Measurements from ENCODE around the gene PTPN4.

Gene PTPN4, protein sequence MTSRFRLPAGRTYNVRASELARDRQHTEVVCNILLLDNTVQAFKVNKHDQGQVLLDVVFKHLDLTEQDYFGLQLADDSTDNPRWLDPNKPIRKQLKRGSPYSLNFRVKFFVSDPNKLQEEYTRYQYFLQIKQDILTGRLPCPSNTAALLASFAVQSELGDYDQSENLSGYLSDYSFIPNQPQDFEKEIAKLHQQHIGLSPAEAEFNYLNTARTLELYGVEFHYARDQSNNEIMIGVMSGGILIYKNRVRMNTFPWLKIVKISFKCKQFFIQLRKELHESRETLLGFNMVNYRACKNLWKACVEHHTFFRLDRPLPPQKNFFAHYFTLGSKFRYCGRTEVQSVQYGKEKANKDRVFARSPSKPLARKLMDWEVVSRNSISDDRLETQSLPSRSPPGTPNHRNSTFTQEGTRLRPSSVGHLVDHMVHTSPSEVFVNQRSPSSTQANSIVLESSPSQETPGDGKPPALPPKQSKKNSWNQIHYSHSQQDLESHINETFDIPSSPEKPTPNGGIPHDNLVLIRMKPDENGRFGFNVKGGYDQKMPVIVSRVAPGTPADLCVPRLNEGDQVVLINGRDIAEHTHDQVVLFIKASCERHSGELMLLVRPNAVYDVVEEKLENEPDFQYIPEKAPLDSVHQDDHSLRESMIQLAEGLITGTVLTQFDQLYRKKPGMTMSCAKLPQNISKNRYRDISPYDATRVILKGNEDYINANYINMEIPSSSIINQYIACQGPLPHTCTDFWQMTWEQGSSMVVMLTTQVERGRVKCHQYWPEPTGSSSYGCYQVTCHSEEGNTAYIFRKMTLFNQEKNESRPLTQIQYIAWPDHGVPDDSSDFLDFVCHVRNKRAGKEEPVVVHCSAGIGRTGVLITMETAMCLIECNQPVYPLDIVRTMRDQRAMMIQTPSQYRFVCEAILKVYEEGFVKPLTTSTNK

DNA sequence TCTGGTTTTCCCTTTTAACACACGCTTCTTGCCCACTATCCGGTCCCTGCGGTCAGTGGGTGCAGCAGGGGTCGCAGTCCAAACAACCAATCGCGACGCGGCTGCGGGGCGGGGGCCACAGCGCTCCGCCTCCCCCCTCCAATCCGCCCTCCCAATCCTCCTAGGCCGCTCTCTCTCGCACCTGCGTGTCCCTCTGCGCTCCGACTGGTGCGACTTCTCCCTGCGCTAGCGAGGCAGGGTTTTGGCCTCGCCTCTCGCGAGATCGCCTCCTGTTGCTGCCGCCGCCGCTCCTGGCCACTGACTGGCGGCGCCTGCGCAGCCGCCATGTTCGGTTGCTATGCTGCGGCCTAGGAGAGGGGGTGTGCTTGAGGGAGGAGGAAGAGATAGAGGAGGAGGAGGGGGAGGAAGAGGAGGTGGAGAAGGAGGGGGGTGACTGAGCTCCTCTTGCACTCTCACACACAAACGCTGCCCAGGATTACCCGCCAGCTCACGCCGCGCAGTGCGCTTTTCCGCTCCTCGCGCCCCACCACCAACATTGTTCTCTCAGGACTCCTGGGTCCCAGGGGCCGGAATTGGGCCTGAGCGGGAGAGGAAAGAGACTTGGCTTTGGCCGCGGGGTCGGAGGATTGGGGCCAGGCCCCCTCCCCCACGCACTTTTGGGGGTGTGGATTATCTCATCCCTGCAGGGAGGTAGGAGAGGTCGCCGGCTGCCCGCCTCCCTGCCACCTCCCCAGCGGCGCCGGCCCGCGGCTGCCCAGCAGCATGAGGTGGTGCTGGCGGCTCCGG is at the start of gene PTPN4:
Gene PTPN4 (plus strand): TSS at position 472 of the 786 bp plus-strand sequence. CDS start 49,932 bp downstream, outside the sequence.
- DNase-seq = peak; percentile 89 to 98

DNA sequence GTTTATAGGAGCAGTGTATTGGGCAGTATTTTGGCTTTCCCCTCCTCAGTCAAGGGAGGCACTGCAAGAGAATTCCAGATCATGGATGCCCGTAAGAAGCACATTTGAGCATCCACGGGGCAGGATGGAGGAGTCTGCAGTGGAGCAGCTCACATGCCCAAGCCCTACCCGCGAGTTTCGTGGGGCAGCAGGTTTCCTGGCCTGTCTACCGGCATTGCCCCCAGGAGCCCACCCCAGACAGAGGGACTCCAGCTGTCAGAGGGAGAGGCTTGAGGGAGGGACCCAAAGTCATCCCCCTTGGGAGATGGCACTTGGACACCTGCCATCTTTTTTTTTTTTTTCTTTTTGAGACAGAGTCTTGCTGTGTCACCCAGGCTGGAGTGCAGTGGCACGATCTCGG is 49.4 kb upstream of the PTPN4 start:
- DNase-seq = no peak

DNA sequence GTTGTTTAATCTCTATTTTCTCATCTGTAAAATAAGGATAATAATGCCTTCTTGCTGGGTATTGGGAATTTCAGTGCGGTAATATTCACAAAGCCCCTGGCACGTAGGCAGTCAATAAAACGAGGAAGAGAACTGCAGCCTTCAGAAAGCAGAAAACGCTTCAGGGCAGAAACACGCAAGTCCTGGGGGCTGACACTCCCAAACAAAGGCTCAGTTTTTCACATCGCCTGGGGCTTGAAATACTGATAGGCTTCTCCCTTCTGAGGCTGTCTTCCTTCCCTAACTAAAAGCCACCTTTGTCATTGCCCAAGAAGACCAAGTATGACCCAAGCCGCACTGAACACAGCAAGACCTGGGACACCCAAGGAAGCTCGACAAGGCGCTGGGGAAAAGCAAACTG is 48.4 kb upstream of the PTPN4 start:
- no peak for DNase-seq

DNA sequence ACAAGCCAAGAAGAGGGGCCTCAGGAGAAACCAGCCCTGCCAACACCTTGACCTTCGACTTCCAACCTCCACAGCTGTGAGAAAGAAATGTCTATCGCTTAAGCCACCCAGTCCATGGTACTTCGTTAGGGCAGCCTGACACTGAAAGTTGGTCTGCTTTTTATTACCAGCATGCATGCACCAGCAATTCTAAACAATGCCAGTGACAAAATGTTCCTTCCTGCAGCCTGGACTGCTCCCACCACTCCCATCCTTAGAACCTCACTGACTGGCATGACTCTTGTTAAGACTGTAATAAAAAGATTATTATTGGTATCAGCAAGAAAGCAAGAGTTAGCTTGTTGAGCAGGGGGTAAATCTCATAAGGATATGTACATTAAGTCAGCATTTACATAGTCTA is 47.2 kb upstream of the PTPN4 start:
- no peak for DNase-seq

DNA sequence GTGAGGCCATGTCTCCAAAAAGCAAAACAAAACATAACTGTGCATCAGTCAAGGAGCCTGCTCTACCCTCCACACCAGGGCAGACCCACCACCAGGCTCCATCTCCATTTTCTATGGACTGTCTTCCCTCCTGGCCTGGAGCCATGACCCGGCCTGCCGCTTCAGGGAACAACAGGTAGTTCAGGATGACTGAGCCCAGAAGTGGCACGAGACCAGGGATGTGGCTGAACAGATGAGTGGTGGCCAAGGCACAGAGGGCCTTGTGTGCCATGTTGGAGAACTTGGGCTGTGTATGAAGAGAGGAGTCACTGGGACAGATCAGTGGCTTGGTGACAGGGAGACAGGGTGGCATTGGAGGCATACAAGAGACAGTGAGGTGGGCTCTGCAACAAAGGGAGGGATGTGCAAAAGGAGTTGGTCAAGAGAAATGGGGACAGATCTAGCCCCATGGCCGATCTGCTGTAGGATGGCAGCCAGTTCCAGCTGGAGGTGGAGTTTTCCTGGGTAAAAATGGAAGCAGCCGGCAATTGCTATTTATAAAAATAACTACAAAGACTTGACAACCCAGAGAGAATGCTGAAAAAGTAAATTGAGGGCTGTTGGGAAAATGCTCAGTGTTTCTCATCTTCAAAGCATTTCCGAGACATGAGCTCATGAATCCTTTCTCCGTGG is 45.8 kb upstream of the PTPN4 start:
- DNase-seq = no peak

DNA sequence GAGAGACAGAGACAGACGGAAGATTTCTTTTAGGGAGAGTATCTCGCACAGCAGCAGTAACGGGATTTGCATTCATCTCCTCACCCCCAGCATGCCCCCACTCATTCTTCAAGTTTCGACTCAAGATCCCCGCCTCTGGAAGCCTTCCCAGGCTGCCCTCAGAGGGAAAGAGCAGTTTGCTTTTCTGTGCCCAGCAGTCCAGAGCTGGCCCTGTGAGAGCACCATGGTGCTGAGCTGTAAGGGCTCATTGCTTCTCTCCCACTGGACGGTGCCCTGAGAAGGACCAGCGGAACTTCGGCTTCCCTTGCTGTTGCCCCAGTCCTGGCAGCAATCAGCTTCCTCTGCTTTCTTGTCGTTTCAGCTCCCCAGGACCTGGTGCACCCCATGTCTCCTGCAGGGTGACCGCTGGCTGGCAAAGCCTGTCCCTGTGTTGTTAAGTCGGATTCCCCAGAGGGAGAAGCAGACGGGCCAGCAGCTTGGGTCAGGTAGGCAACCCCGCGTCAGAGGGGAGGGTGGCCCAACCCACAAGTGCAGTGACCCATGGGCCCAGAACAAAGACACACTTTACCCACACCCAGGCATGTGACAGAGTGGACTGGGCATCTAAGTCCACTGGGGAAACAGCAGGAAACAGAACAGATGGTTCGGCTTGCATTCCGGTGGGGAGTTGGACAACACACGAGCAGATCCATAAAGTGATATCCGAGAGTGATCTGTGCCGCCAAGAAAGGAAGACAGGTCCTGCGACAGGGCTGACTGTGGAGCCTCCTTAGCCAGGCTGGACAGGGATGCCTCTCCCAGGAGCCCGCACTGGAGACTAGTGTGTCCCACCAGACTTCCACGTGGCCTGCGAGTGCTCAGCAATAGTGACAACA is 44.1 kb upstream of the PTPN4 start:
- DNase-seq = no peak

DNA sequence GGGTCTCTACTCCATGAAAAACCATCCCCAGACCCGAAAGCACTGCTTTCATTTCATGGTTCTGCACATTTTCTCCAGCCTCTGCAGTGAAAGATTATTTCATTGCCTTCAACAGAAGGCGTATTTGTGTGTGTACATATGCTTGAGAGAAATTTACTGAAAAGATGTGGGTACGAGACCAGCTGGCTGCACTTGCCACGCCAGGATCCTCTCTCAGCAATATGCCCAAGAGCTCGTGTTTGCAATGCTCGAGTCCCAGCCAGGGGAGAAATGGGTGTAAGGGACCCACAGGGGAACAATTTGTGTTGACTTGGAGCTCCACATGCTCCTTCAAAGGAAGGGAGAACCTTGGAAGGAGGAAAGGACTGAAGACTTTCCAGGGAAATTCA is 43.4 kb upstream of the PTPN4 start:
- DNase-seq = no peak

DNA sequence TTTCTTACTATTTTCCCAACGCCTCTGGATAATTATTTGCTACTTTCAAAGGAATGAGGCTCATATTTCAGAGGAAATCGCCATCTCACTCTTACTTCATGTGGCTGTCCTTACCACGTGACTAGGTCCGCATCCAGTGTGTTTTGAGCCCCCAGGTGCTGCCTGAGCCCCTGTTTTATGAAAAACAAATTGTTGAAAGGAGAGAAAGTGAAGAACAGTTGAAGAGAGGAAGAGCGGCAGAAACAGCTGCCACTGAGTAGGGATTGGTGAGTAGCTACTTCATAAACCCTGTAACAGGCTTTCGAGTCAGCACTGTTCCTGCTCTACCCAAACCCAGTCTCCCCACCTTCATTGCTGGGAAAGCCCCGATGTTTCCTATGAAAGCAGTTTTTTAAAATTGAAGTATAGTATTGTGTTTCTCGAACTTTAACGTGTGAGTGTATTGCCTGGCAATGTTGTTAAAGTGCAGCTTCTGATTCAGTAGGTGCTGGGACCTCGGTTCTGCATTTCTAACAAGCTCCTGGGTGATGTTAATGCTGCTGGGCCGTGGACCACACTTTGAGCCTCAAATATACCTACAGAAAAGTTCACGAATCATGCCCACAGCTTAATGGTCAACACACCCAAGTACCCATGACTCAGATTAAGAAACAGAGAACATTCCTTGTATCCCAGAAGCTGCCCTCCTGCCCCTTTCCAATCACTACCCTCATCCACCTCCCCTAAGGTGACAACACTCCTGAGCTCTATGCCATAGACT is 41.0 kb upstream of the PTPN4 start:
- no peak for DNase-seq

DNA sequence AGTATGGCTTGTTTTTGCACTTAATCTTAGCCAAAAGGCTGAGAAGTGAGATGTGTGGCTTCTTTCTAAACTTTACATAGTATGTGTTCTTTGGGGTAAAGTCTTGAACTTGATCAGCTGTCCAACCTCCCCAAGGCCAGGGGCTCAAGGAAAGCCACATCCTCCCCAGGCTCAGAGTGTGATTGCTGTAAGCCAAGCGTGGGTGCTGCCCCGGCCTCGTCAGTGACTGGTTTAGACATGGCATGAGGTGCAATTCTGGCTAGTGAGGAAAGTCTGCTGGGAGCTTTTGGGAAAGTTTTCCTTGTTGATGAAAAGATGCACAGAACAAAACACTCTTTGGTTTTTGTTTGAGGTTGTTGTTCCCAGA is 40.5 kb upstream of the PTPN4 start:
- DNase-seq = no peak

DNA sequence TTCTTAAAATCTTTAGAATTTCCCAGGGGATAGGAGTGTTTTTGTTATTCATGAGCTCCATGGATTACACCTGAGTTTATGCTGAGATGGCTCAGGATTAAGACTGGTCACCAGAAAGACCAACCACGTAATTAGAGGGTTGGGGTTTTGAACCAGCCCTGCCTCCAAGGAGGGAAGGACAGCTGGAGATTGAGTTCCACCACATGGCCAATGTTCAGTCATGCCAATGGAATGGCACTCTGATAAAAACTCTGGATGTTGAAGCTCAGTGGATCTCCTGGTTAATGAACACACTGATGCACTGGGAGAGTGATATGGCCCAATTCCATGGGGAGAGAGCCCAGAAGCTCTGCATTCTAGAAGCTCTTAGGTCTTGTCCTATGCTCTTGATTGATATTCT is 38.7 kb upstream of the PTPN4 start:
- no peak for DNase-seq

DNA sequence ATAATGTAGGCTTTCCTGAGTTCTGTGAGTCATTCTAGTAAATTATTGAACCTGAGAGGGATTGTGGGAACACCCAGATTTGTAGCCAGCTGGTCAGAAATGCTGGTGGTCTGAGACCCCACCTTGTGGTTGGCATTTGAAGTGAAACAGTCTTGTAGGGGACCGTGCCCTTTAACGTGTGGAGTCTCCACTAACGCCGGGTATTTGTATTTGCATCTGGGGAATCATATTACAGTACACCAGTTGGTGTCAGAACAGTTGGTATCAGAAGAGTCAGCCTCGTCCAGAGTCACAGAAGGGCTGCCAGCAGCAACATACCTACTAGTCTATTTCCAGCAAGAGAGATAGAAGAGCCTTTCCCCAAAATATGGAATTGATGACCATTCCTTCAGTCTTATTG is 38.3 kb upstream of the PTPN4 start:
- DNase-seq = no peak

DNA sequence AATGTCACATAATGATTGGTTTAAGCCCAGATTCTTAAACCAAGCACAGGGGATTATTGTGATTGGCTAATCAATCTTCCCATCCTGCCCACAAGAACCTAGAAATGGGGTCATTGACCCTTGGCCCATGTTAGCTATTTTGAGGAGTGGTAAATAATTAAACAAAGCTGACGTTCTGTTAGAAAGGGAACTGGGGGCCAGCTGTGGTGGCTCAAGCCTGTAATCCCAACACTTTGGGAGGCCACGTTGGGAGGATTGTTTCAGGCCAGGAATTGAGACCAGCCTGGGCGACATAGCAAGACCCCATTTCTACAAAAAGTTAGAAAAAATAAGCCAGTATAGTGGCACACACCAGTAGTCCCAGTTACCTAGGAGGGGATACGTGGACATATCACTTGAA is 37.8 kb upstream of the PTPN4 start:
- DNase-seq = no peak

DNA sequence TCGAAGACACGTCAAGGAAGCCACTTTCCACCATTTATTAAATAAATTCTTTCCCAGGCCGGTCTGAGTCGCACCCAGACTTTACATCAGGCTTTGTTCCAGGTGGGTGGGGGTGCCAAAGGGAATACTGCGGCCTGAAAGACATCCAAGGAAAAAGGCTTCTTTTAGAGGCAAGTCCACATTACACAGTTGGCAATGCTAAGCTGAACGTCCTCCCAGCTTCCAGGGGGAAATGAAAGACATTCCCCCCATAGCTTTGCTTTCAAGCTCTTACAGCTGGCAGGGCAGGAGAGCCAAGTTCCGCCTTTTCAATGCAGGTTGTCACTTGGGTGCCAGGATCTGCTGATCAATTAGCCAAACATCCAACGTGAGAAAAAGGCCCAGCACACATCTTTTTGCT is 36.5 kb upstream of the PTPN4 start:
- no peak for DNase-seq

DNA sequence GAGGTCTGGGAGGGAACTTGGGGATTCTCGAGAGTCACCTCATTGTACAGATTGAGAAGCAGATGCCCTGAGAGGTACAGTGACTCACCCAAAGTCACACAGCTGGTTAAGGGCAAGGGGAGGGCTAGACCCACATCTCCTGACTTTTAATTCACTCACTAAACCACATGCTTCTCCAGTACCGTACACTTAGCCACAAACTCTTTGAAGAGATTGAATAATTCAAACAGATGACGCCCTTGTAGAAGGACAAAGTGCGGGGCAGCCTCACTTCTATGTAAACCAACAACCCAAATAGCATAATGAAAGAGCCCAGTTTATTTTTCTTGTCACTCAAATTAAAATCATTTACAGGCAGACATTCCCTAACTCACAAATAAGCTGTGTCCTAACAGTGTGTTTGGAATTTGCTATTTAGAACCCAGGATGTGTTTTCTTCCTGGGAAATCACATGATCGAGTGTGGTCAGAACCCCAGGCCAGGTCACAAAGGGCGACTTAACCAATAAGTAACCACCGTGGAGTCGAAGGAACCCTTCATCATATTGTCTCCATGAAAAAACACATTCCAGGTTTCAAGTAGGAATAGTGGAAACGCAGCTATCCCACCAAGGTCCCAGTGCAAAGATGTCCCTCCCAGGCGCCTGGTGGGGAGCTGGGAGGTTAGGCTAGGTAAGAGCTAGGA is 35.8 kb upstream of the PTPN4 start:
- no peak for DNase-seq

DNA sequence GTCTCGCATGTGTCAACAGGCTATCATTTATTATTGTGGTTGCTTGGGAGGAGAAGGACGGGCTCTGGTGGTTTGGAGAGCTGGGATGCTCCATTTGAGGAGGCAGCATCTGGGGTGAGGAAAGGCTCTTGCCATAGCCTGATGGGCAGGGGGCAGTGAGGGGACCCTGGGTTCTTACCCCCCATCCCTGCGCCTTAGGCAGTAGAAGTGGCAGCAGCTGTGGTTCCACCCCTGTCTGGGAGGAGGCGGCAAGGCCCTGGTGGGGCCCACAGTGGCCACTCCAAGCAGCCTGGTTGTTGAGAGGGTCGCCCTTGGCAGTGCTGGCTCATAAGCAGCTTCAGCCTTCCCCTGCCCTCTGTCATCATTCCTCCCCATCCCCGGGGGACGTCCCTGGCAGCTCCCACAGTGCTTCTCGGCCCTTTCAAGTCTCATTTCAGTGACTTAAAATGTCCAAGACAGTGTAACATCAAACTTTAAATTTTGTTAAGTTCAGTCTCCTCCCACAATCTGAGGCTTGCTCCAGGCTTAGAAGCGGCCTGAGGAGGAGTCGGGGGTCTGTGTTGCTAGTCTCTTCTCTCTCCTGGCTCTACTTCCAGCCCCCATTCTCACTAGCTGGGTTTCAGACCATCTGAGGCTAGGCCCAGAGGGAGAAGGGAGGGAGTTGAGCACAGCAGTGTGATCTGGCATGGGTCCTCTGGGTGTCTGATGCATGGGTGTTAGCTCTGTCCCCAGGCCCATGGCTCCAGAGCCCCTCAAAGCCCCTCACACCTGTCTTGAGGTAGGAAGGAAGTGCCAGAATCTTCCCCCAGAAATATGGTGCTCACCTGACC is 34.9 kb upstream of the PTPN4 start:
- DNase-seq = no peak

DNA sequence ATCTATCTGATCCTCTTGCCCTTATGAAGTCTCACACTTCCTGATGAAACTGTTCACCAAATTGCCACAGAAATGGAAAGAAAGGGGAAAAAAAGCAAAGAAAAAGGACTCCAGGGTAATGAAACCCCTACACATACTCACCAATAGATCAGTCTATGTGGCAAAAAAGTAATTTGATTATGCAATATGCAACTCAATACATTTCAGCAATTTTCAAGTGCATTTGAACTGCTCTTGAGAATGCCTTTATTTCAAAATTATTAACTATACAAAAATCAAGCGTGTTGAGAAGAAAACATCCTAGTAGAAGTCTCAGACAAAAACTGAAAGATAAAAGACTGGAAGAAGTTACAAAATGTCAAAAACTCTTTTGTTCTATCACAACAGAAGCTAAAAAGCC is 32.2 kb upstream of the PTPN4 start:
- DNase-seq = no peak

DNA sequence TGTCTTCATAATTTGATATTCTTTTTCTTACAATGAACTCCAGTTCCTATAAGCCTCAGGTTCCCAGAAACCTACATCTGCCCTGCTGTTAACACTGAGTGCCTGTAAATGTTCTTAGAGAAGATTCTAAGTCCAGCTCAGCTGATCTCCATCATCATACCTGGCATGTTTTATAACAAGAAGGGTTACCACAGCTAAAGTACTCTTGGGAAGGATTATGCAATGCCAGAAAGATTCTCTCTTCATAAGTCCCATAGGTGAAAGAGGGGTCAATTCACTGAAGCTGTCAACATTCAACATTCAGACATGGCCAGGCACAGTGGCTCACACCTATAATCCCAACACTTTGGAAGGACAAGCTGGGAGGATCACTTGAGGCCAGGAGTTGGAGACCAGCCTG is 31.3 kb upstream of the PTPN4 start:
- DNase-seq = no peak

DNA sequence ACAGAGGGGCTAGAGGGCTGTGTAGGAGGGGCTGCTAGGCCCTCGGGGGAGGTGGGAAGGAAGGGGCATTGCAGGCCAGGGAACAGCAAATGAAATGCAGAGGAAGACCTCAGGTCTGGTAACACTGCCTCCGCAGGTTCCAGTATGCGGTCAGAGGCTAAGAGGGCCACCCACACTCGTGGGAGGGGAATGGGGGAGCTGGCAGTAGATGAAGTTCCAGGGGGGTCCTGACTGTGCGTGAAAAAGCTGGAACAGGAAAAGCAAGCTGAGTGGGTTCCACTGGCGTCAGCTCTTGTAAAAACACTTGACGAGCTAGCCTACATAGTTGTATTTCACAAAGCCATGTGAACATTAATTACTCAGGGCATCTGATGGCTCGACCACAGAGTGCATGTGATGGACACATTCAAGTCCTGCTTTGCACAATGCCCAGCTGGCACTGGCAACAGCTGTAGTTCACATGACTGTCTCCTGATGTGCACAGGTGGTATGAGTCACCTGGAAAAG is 29.0 kb upstream of the PTPN4 start:
- no peak for DNase-seq

DNA sequence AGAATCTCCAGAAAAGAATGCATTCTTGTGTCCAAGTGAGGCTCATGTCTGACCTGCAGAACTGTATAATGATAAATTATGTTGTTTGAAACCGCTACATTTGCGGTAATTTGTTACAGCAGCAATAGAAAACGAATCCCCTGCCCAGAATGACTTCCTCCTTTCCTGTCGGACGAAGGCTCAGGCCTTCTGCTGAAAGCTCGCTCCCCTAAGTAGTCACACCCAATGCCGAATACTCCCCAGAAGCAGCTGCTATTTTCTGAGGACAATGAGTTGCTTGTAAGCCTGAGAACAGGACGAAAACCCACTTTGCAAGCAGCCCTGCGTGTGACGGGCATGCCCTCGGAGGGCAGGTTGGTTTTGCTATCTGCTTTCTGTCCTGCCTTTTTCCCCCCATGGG is 27.7 kb upstream of the PTPN4 start:
- DNase-seq = no peak
